ENCODE measurements around the gene OR2A25. TPM values are rescaled to one million over a fixed set of nuclear protein-coding genes. Genes with fewer than 3 reads are reported as not detected.

The OR2A25 gene
- polyA plus RNA-seq, 1 donor from 2014 or later, result not detected

GRCh38 chr7:144100607-144101006 lies 31.0 kb downstream of the OR2A25 start:
- no peak overlapping the region for H3K27ac ChIP-seq (ENCODE audit: low read length)

GRCh38 chr7:144102041-144102440 lies 32.4 kb downstream of the OR2A25 start:
- no peaks in the 10 kb centered on the region for H4K20me1 ChIP-seq (ENCODE audit: insufficient read depth)
- H3K79me2 ChIP-seq (replicated peaks; ENCODE audit: insufficient read depth, low read length), result no peaks in the 10 kb centered on the region
- TF ChIP-seq MXI1 (conservative IDR thresholded peaks at IDR 0.05; ENCODE audit: poor library complexity, severe bottlenecking), result no peak
- TF ChIP-seq POLR2AphosphoS5 (IDR thresholded peaks at IDR 0.05), result no peak
- no peak for TF ChIP-seq CTCF (IDR thresholded peaks at IDR 0.05; ENCODE audit: poor library complexity, severe bottlenecking)
- TF ChIP-seq SMC3 (conservative IDR thresholded peaks at IDR 0.05; ENCODE audit: poor library complexity), result no peak
- TF ChIP-seq EP300 (conservative IDR thresholded peaks at IDR 0.05; ENCODE audit: poor library complexity, severe bottlenecking), result no peak
- TF ChIP-seq REST (IDR thresholded peaks at IDR 0.05; ENCODE audit: borderline replicate concordance), result no peak
- H3K9ac ChIP-seq (ENCODE audit: low read length), result no peak overlapping the region
- H3K4me3 ChIP-seq (ENCODE audit: low read length), result no peak overlapping the region
- H3K27me3 ChIP-seq (ENCODE audit: insufficient read depth, low read depth, low read length), result no peaks in the 10 kb centered on the region
- no peak overlapping the region for H2AFZ ChIP-seq (ENCODE audit: low read depth, low read length)
- no peaks in the 10 kb centered on the region for H3K36me3 ChIP-seq (ENCODE audit: insufficient read depth, low read length)
- no peaks in the 10 kb centered on the region for H3K9me2 ChIP-seq (ENCODE audit: insufficient read depth, low read length)
- no peak overlapping the region for H3K4me2 ChIP-seq (ENCODE audit: low read length)
- no peaks in the 10 kb centered on the region for H3F3A ChIP-seq (ENCODE audit: insufficient read depth, low read length, poor library complexity, severe bottlenecking)
- H3K9me3 ChIP-seq (ENCODE audit: low read length), result no peaks in the 10 kb centered on the region
- no peak overlapping the region for H3K27ac ChIP-seq (ENCODE audit: low read length)

More at GRCh38 chr7:144100607-144101006, 31.0 kb downstream of the OR2A25 start:
- Histone ChIP-seq H3K4me2 (ENCODE audit: low read length) (no peak overlapping the region), H3K9me2 (ENCODE audit: insufficient read depth, low read length) (no peaks in the 10 kb centered on the region), H3K79me2 (replicated peaks; ENCODE audit: insufficient read depth, low read length) (no peaks in the 10 kb centered on the region), H3K36me3 (ENCODE audit: insufficient read depth, low read length) (no peaks in the 10 kb centered on the region), H3F3A (ENCODE audit: insufficient read depth, low read length, poor library complexity, severe bottlenecking) (no peaks in the 10 kb centered on the region), H3K4me3 (ENCODE audit: low read length) (no peak overlapping the region), H2AFZ (ENCODE audit: low read depth, low read length) (no peak overlapping the region), H3K9ac (ENCODE audit: low read length) (no peak overlapping the region), H3K27me3 (ENCODE audit: insufficient read depth, low read depth, low read length) (no peaks in the 10 kb centered on the region), H4K20me1 (ENCODE audit: insufficient read depth) (no peaks in the 10 kb centered on the region), H3K9me3 (ENCODE audit: low read length) (no peaks in the 10 kb centered on the region)
- TF ChIP-seq EZH2 (IDR thresholded peaks at IDR 0.05; ENCODE audit: borderline replicate concordance, insufficient read depth, low read length, poor library complexity, severe bottlenecking) (no peak), REST (IDR thresholded peaks at IDR 0.05; ENCODE audit: borderline replicate concordance) (no peak), POLR2AphosphoS5 (IDR thresholded peaks at IDR 0.05) (no peak), MXI1 (conservative IDR thresholded peaks at IDR 0.05; ENCODE audit: poor library complexity, severe bottlenecking) (no peak), TAF1 (IDR thresholded peaks at IDR 0.05; ENCODE audit: low read depth) (no peak), EP300 (conservative IDR thresholded peaks at IDR 0.05; ENCODE audit: poor library complexity, severe bottlenecking) (no peak), CTCF (IDR thresholded peaks at IDR 0.05; ENCODE audit: poor library complexity, severe bottlenecking) (no peak), SMC3 (conservative IDR thresholded peaks at IDR 0.05; ENCODE audit: poor library complexity) (no peak), RAD21 (conservative IDR thresholded peaks at IDR 0.05) (no peak)

Data from neural cell (in vitro differentiated cells).